Stimulated activated CD8-positive, alpha-beta memory T cell treated with anti-CD3 and anti-CD28 coated beads, Interleukin-15, amount 100 ng/mL, for 48 hours (primary cell): ENCODE measurements around the gene IMMP1L.

Source experiments
- DNase-seq, 2 donors: peaks; one replicate each; pipeline ENCODE4 v3.0.0-alpha.2; 2020; ENCODE audit warnings: low read depth in 2 of 2

IMMP1L gene

GRCh38 chr11:31477528-31478222 lies 31.7 kb downstream of the IMMP1L start:
- DNase-seq = no peak

- no peak for DNase-seq
Measured at GRCh38 chr11:31474083-31474482, 35.3 kb downstream of the IMMP1L start.

GRCh38 chr11:31464436-31464835 lies 45.0 kb downstream of the IMMP1L start:
- DNase-seq = no peak

GRCh38 chr11:31455177-31455576 lies 54.2 kb downstream of the IMMP1L start:
- no peak for DNase-seq

- no peak for DNase-seq
Measured at GRCh38 chr11:31450841-31451240, 58.6 kb downstream of the IMMP1L start.

- no peak for DNase-seq
Measured at GRCh38 chr11:31449040-31449439, 60.4 kb downstream of the IMMP1L start.

- DNase-seq = no peak
Measured at GRCh38 chr11:31445621-31446020, 63.8 kb downstream of the IMMP1L start.

GRCh38 chr11:31443802-31444201 lies 65.6 kb downstream of the IMMP1L start:
- DNase-seq = no peak

- DNase-seq = no peak
Measured at GRCh38 chr11:31442086-31442485, 67.3 kb downstream of the IMMP1L start.

- no peak for DNase-seq
Measured at GRCh38 chr11:31441296-31441695, 68.1 kb downstream of the IMMP1L start.

- no peak for DNase-seq
Measured at GRCh38 chr11:31437742-31438435, 71.5 kb downstream of the IMMP1L start.

GRCh38 chr11:31433851-31434250 lies 75.6 kb downstream of the IMMP1L start:
- DNase-seq = no peak

GRCh38 chr11:31424652-31425051 lies 84.8 kb downstream of the IMMP1L start:
- DNase-seq = no peak

- DNase-seq = no peak
Measured at GRCh38 chr11:31422703-31423102, 86.7 kb downstream of the IMMP1L start.

GRCh38 chr11:31421820-31422219 lies 87.6 kb downstream of the IMMP1L start:
- no peak for DNase-seq

- DNase-seq = no peak
Measured at GRCh38 chr11:31419669-31420068, 89.8 kb downstream of the IMMP1L start.

GRCh38 chr11:31419138-31419537 lies 90.3 kb downstream of the IMMP1L start:
- no peak for DNase-seq

GRCh38 chr11:31417816-31418215 lies 91.6 kb downstream of the IMMP1L start:
- DNase-seq = no peak

- no peak for DNase-seq
Measured at GRCh38 chr11:31417357-31417756, 92.1 kb downstream of the IMMP1L start.

- DNase-seq = no peak
Measured at GRCh38 chr11:31415435-31415834, 94.0 kb downstream of the IMMP1L start.

- no peak for DNase-seq
Measured at GRCh38 chr11:31414338-31414737, 95.1 kb downstream of the IMMP1L start.

GRCh38 chr11:31412946-31413345 lies 96.5 kb downstream of the IMMP1L start:
- DNase-seq = no peak

GRCh38 chr11:31408201-31408600 lies 101.2 kb downstream of the IMMP1L start:
- no peak for DNase-seq

GRCh38 chr11:31404614-31405013 lies 104.8 kb downstream of the IMMP1L start:
- DNase-seq = no peak
